ENCODE measurements around the gene IL23R. TPM values are rescaled to one million over a fixed set of nuclear protein-coding genes. Genes with fewer than 3 reads are reported as not detected.
A peak's percentile ranks its signal among the peaks of the same experiment; 100 is the strongest.

Gene IL23R
- total and polyA plus RNA-seq, 2 of the 8 experiments (the other 6 are each of a cell fraction or from before 2014, with no cell fraction given) = not detected

DNA sequence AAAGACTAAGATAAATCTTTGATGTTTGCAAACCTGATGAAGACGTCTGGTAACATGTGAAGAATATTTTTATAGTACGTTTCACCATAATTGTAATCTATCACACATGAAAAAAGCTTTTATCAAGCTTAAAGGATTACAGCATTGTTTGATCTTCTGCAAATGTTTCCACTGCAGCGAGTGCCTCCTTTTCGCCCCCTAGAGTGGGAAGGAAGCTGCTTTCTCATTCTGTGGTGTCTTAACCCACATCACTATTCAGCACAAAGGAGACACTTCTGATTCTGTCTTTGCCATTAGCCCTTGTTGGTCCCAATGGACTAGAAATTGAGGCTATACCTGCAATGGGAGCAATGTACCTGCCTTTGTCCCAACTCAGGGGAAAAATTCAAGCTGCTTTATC is 95.4 kb downstream of the IL23R start (continued):
- TF ChIP-seq, protein P1, sequence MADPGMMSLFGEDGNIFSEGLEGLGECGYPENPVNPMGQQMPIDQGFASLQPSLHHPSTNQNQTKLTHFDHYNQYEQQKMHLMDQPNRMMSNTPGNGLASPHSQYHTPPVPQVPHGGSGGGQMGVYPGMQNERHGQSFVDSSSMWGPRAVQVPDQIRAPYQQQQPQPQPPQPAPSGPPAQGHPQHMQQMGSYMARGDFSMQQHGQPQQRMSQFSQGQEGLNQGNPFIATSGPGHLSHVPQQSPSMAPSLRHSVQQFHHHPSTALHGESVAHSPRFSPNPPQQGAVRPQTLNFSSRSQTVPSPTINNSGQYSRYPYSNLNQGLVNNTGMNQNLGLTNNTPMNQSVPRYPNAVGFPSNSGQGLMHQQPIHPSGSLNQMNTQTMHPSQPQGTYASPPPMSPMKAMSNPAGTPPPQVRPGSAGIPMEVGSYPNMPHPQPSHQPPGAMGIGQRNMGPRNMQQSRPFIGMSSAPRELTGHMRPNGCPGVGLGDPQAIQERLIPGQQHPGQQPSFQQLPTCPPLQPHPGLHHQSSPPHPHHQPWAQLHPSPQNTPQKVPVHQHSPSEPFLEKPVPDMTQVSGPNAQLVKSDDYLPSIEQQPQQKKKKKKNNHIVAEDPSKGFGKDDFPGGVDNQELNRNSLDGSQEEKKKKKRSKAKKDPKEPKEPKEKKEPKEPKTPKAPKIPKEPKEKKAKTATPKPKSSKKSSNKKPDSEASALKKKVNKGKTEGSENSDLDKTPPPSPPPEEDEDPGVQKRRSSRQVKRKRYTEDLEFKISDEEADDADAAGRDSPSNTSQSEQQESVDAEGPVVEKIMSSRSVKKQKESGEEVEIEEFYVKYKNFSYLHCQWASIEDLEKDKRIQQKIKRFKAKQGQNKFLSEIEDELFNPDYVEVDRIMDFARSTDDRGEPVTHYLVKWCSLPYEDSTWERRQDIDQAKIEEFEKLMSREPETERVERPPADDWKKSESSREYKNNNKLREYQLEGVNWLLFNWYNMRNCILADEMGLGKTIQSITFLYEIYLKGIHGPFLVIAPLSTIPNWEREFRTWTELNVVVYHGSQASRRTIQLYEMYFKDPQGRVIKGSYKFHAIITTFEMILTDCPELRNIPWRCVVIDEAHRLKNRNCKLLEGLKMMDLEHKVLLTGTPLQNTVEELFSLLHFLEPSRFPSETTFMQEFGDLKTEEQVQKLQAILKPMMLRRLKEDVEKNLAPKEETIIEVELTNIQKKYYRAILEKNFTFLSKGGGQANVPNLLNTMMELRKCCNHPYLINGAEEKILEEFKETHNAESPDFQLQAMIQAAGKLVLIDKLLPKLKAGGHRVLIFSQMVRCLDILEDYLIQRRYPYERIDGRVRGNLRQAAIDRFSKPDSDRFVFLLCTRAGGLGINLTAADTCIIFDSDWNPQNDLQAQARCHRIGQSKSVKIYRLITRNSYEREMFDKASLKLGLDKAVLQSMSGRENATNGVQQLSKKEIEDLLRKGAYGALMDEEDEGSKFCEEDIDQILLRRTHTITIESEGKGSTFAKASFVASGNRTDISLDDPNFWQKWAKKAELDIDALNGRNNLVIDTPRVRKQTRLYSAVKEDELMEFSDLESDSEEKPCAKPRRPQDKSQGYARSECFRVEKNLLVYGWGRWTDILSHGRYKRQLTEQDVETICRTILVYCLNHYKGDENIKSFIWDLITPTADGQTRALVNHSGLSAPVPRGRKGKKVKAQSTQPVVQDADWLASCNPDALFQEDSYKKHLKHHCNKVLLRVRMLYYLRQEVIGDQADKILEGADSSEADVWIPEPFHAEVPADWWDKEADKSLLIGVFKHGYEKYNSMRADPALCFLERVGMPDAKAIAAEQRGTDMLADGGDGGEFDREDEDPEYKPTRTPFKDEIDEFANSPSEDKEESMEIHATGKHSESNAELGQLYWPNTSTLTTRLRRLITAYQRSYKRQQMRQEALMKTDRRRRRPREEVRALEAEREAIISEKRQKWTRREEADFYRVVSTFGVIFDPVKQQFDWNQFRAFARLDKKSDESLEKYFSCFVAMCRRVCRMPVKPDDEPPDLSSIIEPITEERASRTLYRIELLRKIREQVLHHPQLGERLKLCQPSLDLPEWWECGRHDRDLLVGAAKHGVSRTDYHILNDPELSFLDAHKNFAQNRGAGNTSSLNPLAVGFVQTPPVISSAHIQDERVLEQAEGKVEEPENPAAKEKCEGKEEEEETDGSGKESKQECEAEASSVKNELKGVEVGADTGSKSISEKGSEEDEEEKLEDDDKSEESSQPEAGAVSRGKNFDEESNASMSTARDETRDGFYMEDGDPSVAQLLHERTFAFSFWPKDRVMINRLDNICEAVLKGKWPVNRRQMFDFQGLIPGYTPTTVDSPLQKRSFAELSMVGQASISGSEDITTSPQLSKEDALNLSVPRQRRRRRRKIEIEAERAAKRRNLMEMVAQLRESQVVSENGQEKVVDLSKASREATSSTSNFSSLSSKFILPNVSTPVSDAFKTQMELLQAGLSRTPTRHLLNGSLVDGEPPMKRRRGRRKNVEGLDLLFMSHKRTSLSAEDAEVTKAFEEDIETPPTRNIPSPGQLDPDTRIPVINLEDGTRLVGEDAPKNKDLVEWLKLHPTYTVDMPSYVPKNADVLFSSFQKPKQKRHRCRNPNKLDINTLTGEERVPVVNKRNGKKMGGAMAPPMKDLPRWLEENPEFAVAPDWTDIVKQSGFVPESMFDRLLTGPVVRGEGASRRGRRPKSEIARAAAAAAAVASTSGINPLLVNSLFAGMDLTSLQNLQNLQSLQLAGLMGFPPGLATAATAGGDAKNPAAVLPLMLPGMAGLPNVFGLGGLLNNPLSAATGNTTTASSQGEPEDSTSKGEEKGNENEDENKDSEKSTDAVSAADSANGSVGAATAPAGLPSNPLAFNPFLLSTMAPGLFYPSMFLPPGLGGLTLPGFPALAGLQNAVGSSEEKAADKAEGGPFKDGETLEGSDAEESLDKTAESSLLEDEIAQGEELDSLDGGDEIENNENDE (IDR thresholded peaks at IDR 0.05; ENCODE audit: insufficient replicate concordance, low read length) = peak; percentile 86
- no peak for TF ChIP-seq MAFK (IDR thresholded peaks at IDR 0.05; ENCODE audit: low read depth, low read length)
- TF ChIP-seq, protein P2, sequence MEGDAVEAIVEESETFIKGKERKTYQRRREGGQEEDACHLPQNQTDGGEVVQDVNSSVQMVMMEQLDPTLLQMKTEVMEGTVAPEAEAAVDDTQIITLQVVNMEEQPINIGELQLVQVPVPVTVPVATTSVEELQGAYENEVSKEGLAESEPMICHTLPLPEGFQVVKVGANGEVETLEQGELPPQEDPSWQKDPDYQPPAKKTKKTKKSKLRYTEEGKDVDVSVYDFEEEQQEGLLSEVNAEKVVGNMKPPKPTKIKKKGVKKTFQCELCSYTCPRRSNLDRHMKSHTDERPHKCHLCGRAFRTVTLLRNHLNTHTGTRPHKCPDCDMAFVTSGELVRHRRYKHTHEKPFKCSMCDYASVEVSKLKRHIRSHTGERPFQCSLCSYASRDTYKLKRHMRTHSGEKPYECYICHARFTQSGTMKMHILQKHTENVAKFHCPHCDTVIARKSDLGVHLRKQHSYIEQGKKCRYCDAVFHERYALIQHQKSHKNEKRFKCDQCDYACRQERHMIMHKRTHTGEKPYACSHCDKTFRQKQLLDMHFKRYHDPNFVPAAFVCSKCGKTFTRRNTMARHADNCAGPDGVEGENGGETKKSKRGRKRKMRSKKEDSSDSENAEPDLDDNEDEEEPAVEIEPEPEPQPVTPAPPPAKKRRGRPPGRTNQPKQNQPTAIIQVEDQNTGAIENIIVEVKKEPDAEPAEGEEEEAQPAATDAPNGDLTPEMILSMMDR (IDR thresholded peaks at IDR 0.05; ENCODE audit: control extremely low read depth in 1 of 3, insufficient read depth in 1 of 3, low read depth in 1 of 3, low read length in 3 of 3) = peak; percentile 18 to 63 (median 33); a peak in 3 of 4 replicates
- TF ChIP-seq RAD21 (IDR thresholded peaks at IDR 0.05 in 1 of 2, conservative IDR thresholded peaks at IDR 0.05 in 1 of 2; ENCODE audit: low read depth in 2 of 2, low read length in 2 of 2) = peak in 1 of 2 experiments; percentile 3; a peak in 1 of 4 replicates

All from H1 (cell line).